IPS-11a (cell line): Measurements from ENCODE around the gene CLCN2.

Experiments
- H3K4me3 ChIP-seq: one replicate; pipeline ENCODE4 v1.5.1; 2013; ENCODE audit warnings: low read depth, low read length, control low read depth

The CLCN2 gene

DNA sequence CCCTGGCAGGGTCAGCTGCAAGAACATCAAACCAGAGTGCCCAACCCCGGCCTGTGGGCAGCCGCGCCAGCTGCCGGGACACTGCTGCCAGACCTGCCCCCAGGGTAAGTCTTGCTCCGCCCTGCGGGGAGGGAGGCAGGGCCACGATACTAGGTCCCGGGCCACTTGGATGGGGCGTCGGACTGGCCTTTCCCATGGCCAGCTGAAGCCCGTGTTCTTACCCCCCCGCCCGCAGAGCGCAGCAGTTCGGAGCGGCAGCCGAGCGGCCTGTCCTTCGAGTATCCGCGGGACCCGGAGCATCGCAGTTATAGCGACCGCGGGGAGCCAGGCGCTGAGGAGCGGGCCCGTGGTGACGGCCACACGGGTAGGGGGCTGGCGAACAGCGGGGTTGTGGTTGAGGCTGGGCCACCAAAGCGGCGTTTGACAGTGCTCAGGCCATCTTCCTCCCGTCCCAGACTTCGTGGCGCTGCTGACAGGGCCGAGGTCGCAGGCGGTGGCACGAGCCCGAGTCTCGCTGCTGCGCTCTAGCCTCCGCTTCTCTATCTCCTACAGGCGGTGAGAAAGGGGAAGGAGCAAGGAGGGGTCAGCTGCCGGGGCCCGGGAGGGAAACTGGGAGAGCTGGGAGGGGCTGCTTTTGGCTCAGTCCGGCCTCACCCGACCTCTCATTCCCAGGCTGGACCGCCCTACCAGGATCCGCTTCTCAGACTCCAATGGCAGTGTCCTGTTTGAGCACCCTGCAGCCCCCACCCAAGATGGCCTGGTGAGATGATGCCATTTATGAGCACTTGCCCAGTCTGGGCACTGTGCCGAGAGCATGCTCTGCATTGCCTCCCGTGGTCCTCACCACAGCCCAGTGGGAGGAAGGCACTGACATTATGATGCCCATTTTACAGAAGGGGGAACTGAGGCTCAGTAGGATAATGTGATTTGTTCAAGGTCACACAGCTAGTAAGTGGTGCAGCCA lies 20.1 kb upstream of the CLCN2 start:
- H3K4me3 ChIP-seq, result no peak overlapping the region

DNA sequence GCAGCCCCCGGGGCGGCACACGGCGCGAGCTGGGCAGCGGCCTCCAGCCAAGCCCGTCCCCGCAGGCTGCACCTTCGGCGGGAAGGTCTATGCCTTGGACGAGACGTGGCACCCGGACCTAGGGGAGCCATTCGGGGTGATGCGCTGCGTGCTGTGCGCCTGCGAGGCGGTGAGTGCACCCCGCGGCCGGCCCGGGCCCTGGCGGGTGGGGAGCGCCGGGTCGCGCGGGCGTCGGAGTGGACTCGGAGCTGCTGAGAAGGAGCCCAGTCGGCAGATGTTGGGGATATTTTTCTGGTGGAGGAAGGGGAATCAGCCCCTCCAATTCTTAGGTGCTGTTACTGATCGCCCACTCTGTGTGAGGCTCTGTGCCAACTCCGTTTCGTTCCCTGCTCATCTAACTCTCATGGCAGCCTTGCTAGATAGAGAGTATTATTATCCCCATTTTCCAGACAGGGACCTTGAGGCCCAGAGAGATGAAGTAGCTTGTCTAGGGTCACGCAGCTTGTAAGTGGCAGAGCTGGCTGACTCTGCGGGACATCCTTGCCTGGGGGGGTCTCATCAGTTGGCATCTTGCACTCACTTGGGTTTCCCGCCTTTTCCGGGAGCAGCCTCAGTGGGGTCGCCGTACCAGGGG lies 19.3 kb upstream of the CLCN2 start:
- H3K4me3 ChIP-seq, result peak overlapping the region; percentile 47

DNA sequence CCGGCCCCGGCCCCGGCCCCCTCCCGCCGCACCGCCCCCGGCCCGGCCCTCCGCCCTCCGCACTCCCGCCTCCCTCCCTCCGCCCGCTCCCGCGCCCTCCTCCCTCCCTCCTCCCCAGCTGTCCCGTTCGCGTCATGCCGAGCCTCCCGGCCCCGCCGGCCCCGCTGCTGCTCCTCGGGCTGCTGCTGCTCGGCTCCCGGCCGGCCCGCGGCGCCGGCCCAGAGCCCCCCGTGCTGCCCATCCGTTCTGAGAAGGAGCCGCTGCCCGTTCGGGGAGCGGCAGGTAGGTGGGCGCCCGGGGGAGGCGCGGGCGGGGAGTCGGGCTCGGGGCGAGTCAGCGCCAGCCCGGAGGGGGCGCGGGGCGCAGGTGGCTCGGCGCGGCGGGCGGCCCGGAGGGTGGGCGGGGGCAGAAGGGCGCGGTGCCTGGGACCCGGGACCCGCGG lies 18.8 kb upstream of the CLCN2 start:
- H3K4me3 ChIP-seq, result peak overlapping the region; percentile 47

DNA sequence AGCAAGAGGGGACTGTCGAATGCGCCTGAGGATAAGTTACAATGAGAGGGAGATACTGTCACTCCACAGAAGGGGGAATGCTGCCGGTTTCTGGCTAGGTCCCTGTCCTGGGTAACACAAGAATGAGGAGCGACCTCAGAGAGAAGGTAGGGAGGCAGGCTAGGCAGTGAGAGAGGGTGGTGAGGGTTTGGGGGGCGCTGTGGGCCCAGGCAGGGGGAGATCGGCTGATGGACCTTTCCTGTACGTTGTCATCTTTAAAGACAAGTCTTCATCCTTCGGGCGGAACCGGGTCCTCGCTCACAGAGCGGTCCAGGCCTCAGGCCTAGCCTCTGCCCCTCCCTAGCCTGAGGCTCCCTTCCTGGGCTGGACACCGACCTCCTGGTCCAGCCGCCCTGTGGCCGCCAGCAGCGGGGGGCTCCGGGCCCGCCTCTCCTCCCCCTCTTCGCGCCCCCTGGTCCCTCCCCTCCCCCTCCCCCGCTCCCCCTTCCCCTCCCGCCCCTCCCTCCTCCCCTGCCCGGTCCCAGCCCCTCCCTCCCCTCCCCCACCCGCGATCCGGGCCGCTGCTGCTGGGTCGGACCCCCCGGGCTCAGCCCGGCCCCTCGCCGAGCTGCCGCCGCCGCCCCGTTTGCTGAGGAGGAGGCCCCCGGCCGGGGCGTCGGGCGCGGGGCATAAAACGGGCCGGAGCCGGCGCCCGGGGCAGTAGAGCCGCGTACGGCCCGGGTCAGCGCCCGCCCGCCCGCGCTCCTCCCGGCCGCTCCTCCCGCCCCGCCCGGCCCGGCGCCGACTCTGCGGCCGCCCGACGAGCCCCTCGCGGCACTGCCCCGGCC lies 18.2 kb upstream of the CLCN2 start, which contains the start of gene CHRD:
Gene CHRD (plus strand): TSS at position 697 of the 827 bp plus-strand sequence. CDS start 265 bp downstream, outside the sequence.
- peak within 1 kb of the TSS; percentile 47 for H3K4me3 ChIP-seq

DNA sequence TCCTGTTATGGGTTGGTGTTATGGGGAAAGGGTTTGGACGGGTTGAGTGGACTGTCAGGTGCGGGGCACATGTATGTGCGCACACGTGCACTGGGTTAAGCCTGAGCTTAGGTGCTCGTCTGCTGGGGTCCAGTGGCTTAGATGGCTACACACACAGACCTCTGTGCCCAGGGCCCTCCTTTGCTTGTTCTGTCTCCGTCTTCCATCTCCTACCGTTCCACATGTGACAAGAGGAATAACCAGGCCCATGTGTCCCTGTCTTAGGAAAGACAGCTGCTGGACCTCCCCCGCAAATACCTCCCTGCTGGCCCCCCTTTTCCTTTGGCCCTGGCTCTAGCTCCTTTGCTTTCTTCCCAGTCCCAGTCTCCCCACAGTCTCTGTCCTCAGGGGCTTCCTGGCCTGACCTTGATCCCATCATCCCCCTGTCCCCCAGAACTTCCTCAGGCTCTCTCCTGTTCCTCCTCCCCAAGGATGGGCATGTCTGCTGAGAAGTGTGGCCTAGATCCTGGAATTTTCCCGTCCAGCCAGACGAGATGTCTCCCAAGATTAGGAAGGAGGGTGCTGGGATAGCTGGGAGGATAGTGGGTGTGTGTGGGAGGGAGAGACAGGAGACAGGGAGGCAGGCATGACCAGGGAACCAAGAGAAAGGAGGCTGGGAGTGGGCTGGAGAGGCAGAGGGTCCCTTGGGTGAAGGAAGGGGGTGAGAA lies 17.4 kb upstream of the CLCN2 start:
- no peak overlapping the region for H3K4me3 ChIP-seq

DNA sequence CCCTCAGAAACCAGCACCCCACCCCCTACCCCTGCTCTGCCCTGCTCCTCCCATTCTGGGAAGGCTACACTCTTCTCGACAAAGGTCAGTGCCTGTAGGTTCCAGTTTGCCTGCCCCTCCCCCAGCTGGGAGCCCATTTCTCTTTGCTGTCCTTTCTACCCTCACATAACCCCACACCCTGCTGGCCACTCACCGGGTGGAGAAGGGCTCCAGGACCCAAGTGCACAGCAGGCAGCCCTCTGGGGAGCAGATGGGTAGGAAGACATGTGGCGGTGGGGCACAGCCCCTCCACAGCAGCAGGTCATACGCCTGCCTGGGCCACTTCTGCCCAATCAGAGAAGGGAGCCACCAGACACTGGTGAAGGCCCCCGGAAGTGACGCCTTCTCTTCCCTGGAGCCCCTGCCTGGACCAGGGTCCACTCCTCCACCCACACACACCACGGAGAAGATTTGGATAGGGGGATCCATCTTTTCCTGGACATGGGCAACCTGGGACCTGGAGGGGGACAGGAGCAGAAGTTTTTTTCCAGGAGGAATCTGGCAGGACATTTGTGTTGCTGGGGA lies 16.6 kb upstream of the CLCN2 start, which contains the start of gene THPO:
Gene THPO (minus strand): TSS at position 326 of the 564 bp plus-strand sequence. CDS start 1,948 bp downstream, outside the sequence.
- no peak within 1 kb of the TSS for H3K4me3 ChIP-seq

DNA sequence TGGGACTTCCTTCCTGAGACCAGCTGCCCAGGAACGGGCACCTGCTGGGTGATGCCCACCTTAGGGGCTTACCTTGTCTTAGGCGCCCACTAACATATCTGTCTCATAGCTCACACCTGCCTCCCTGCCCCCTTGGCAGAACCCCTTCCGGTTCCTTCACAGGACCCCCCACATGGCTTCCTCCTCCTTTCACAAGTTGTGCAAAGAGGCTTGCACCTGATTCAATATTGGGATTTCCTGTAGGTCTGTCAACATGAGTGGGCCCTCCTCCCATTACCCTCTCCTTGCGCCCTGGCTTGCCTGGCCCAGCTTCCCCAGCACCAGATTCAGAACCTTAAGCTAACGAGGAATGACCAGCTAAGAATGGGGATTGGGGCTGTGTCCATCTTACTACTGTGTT lies 16.0 kb upstream of the CLCN2 start:
- H3K4me3 ChIP-seq, result no peak overlapping the region

DNA sequence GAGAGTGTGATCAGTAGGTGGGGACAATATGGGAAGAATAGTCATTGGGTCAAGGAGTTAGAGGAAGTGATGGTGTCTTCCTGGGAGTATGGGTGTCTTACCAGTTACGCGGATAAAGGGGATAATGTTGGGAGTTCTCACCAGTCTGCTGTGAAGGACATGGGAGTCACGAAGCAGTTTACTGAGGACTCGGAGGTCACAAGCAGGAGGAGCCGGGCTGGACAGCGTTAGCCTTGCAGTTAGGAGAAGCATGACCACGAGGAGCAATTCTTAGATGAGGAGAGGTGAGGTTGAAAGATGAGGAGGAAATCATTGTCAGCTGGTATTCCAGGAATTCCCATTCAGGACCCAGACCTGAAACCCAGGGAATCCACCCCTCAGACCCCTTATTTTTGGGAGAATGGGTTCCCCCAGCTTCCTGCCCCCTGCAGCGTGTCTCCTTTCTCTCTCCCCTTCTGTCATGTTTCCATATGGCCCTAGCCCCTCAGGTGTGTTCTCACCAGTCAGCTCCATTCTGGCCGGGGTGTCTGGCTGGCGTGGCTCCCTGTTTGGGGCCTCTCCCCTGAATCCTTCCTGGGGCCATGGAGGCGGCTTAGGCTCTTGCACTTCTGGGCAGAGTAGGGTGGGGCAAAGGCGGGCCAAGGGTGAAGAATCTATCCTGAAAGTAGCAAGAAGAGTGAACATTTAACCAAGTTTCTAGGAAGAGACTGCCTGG lies 14.5 kb upstream of the CLCN2 start:
- H3K4me3 ChIP-seq, result no peak overlapping the region

DNA sequence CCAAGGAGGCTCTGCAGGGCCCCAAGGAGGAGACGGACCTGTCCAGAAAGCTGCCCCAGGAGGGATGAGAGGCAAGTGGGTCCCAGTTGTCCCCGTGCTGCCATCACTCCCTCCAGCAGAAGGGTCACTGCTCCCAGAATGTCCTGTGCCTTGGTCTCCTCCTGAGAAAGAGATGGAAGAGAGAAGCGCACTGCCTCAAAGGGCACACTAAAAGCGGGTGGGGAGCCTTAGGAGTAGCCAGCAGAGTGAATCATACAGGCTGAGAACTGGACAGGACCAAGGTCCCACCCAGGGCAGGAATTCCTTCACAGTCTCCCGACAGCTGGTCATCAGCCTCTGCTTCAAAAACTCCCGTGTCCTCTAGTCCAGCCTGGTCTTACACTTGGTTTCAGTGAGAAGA lies 12.0 kb upstream of the CLCN2 start:
- no peak overlapping the region for H3K4me3 ChIP-seq

DNA sequence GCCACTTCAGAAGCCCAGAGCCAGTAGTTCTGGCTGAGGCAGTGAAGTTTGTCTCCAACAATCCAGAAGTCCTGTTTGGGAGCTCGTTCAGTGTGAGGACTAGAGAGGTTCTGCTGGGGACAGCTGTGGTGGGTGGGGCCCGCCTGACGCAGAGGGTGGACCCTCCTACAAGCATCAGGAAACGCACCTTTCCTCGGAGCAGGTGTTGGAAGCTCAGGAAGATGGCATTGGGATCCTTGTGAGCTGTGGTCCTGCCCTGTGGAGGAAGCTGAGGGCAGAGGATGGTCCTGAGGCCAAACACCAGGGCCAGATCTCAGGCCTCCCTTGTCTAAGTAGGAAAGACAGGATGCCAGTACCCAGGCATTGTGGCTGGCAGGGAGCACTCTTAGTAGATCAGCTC lies 11.5 kb upstream of the CLCN2 start:
- no peak overlapping the region for H3K4me3 ChIP-seq

DNA sequence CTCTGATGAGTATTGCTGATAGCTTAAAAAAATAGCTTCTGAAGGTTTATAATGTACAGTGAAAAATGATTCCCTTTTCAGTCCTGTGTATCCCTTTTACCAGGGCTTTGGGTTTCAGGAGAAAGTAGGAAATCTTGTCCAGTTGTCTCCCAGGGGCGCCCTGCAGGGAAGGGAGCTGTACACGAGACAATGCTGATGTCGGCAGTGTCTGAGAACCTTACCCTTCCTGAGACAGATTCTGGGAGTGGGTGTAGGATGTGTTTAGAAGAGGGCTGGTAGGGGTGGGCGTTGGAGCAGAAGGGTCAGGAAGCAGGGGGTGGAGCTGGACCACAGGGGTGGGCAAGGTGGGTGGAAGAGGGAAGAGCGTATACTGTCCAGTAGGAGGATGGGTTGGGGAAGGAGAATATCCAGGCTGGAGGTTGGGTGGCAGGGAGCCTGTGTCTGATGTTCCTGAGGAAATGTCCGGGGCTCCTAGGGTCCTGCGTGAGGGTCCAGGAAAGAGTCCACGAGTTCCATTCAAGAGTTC lies 11.0 kb upstream of the CLCN2 start:
- no peak overlapping the region for H3K4me3 ChIP-seq

DNA sequence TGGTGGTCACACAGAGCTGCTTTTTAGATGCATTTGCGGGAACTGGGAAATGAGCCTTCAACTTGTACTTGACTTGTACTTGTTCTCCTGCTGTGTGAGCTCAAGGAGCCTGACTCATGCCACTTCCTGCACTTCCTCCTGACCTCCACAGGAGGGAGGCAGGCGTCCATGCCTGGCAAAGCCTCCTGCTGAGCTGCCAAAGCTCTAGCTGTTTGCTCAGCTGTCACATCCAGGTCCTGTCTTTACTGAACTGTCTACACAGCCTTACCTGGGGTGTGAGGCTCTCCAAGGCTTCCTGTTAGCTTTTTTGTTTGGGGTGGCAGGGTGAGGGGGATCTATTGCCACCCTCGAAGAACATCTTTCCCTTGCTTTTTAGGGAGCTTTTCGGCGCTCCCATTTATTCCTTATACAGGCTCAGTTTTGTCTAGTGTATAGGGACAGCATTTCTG lies 10.2 kb upstream of the CLCN2 start:
- no peak overlapping the region for H3K4me3 ChIP-seq

DNA sequence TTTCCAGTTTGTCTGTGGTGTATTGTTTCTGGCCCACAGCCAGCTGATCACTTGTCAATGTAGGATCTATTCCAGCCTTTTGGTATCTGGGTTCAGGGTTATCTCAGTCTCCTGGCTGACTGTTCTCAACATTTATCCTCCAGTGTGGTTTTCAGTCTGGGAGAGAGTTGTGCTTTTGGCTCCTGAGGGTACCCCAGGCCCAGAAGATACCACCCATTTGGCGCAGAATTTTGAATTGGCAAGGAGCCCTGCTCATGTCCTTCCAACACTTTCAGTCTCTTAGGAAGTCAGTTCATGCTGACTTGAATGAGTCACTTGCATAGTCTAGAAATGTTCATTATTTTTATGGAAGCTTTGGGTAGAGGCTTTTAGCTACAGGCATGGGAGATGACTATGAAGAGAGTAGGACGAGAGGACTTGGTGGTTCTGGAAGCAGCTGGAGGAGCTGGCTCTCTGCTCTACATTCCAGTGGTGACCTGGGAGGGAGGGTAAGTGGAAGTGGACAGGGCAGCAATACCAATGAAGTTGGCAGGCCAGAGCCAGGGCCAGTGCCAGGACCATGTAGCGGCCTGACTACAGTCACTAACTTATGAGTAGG lies 7.3 kb upstream of the CLCN2 start:
- H3K4me3 ChIP-seq, result no peak overlapping the region

DNA sequence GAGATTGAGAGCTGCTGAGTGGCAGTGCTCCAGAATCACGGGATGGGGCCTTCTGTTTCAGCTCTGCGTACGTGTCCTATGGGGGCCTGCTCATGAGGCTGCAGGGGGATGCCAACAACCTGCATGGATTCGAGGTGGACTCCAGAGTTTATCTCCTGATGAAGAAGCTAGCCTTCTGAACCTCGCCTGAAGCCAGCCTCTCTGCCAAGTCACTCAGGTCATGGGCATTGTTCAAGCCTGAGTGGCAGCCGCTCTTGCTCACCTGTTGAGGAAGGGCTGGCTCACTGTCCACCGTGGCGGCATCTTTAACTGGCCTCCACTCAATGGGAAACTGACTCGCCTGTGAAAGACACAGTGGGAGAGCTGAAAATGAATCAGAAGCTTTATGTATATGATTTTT lies 6.7 kb upstream of the CLCN2 start:
- H3K4me3 ChIP-seq, result no peak overlapping the region

DNA sequence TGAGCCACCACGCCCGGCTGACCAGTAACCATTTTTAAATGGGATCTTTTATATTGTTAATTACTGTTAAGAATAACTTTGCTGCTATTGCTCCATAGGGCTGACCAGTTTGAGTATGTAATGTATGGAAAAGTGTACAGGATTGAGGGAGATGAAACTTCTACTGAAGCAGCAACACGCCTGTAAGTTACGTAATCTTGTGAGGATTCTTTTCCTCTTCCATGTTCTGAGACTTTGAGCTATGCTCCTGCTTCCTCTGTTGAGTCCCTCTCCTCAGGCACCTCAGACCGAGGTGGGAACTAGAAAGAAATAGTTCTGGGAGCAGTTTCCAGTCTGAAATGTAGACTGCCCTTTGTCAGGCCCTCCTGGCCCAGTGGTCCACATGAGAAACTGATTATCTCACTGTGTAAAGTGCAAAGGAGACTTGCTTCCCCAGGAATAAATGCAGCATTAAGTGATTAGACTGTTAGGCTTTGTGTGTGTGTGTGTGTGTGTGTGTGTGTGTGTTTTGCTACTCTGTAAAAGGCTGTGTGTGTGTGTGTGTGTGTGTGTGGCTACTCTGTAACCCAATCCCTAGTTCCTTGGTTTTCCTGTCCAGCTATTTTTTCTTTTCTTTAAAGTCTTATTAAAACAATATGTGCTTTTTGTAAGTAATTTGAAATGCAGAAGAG lies 5.3 kb upstream of the CLCN2 start:
- no peak overlapping the region for H3K4me3 ChIP-seq

DNA sequence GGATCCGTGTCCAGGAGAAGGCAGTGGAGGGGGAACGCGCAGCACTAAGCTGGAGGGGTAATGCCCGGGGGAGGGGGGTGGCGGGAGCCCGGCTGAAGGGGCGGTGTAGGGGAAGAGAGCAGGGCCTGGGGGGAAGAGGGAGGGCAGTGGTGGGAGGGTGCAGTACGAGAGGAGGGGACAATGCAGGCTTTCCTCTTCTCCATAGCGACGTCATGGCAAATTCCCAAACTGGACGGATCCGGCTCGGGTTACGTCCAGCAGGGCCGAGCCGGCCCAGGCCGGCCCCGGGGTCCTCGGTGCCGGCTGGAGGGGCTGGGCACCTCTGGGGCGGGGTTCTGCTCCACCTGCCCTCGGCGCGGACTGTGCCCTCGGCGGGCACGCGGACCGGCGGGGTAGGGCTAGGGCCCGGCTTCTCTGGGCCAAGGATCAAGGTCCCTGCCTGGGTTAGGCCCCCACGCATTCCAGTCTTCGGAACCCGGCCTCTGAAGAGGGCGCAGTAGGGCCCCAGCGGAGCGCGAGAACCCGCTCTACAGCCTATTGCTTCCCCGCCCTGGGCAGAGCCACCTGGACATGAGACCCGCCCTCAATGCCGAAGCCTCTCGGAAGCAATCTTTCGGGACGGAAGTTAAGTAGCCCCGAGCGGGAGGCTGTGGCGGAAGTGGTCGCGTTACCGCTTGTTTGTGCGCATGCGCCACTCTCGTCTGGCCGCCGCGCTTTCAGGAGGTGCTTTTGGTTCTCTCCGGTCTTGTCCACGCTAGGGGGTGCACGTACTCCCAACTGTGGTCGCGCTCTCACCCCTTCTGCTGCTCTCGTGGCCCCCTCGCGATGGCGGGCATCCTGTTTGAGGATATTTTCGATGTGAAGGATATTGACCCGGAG lies 1.5 kb upstream of the CLCN2 start:
- peak overlapping the region; percentile 87 for H3K4me3 ChIP-seq
